DMS114 treated with DMSO at 0.1 percent for 48 hours (cell line): ENCODE results near the gene IPMK.
"Not testable (repeated sequence)": the region's sequence is repeated elsewhere in the genome, so short reads cannot be mapped to it uniquely, and the experiment has no call there.

ENCODE experiments used
- DNase-seq: peaks from one replicate; lab custom pipeline; 2025; ENCODE audit not compliant: unreplicated experiment; lab: John Stamatoyannopoulos, UW

Gene IPMK

GRCh38 chr10:58229856-58230255, 37.8 kb downstream of the IPMK start:
- DNase-seq = not testable (repeated sequence)

GRCh38 chr10:58225654-58226053, 42.0 kb downstream of the IPMK start:
- DNase-seq = no peak

GRCh38 chr10:58220769-58221451, 46.8 kb downstream of the IPMK start:
- DNase-seq = no peak

GRCh38 chr10:58219875-58220274, 47.8 kb downstream of the IPMK start:
- no peak for DNase-seq

GRCh38 chr10:58217612-58218011, 50.1 kb downstream of the IPMK start:
- DNase-seq = no peak

GRCh38 chr10:58212622-58213021, 55.1 kb downstream of the IPMK start:
- DNase-seq = no peak

GRCh38 chr10:58210160-58210559, 57.5 kb downstream of the IPMK start:
- no peak for DNase-seq

GRCh38 chr10:58209669-58210068, 58.0 kb downstream of the IPMK start:
- DNase-seq = no peak

GRCh38 chr10:58206251-58206650, 61.4 kb downstream of the IPMK start:
- no peak for DNase-seq

- no peak for DNase-seq
Measured at GRCh38 chr10:58201704-58202103, 66.0 kb downstream of the IPMK start.

GRCh38 chr10:58189269-58189668, 78.4 kb downstream of the IPMK start:
- DNase-seq = no peak

GRCh38 chr10:58184120-58184670, 83.5 kb downstream of the IPMK start:
- DNase-seq = no peak

GRCh38 chr10:58180666-58181065, 87.0 kb downstream of the IPMK start:
- DNase-seq = no peak

- DNase-seq = no peak
Measured at GRCh38 chr10:58179238-58179637, 88.5 kb downstream of the IPMK start.

- DNase-seq = no peak
Measured at GRCh38 chr10:58178811-58179210, 88.9 kb downstream of the IPMK start.

- DNase-seq = peak; percentile 66
Measured at GRCh38 chr10:58177362-58177947, 90.2 kb downstream of the IPMK start.

- no peak for DNase-seq
Measured at GRCh38 chr10:58175990-58176900, 91.4 kb downstream of the IPMK start.

GRCh38 chr10:58174831-58175230, 92.9 kb downstream of the IPMK start:
- no peak for DNase-seq

- DNase-seq = no peak
Measured at GRCh38 chr10:58173391-58173790, 94.3 kb downstream of the IPMK start.

GRCh38 chr10:58171146-58171545, 96.5 kb downstream of the IPMK start:
- no peak for DNase-seq

- no peak for DNase-seq
Measured at GRCh38 chr10:58164517-58164916, 103.2 kb downstream of the IPMK start.

GRCh38 chr10:58158806-58159205, 108.9 kb downstream of the IPMK start:
- no peak for DNase-seq
